ENCODE data around the gene ZNF784. TPM values are rescaled to one million over a fixed set of nuclear protein-coding genes. Genes with fewer than 3 reads are reported as not detected.

The ZNF784 gene
- total and polyA plus RNA-seq, 4 donors = 0.79 to 6.0 (median 3.8) TPM

DNA sequence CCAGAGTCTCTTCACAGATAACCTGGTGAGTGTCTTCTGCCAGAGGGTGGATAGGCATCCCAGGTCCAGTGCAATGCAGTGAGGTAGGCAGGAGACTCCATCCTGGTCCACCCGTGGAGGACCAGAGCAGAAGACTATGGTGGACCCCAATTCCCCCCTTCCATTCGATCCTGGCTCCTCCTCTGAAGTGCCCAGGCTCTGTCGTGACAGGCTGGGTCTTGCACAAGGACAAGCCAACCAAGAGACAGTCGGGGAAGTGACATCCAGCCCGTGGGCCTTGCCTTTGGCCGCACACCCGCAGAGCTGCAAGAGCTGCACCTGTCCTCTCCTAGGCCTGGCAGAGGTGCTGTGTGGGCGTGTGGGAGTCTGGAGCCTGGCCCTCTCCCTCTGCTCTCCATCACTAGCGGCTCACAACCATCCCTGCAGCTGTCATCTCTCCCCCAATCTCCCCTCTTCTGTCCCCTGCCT lies 3.1 kb downstream of the ZNF784 start:
- DNase-seq (ENCODE audit: low spot score) = no peak
- no peak overlapping the region for H3K27ac ChIP-seq (ENCODE audit: low read depth in 1 of 2, low read length in 2 of 2)
- H3K36me3 ChIP-seq (ENCODE audit: control insufficient read depth in 4 of 4, insufficient read depth in 3 of 4, low read depth in 1 of 4, low read length in 3 of 4) = peaks cover 0 to 10% (median 7%) of the 10 kb centered on the region in 4 donors
- H3K9me3 ChIP-seq (ENCODE audit: control insufficient read depth in 4 of 4, low read length in 3 of 4) = no peaks in the 10 kb centered on the region
- no peak overlapping the region for H3K9ac ChIP-seq (ENCODE audit: low read depth in 1 of 2, low read length in 2 of 2)
- H3K27me3 ChIP-seq (ENCODE audit: control insufficient read depth in 4 of 4, insufficient read depth in 4 of 4, low read length in 3 of 4) = no peaks in the 10 kb centered on the region
- peaks cover 0 to 12% (median 7%) of the 10 kb centered on the region in 4 donors for H3K4me1 ChIP-seq (ENCODE audit: control insufficient read depth in 4 of 4, insufficient read depth in 4 of 4, low read length in 3 of 4)
- no peak overlapping the region for H3K4me3 ChIP-seq (ENCODE audit: low read depth in 1 of 3, low read length in 3 of 3)
- TF ChIP-seq RAD21 (IDR thresholded peaks at IDR 0.05) (no peak), CTCF (IDR thresholded peaks at IDR 0.05; ENCODE audit: low read depth, low read length, missing input control) (no peak), FOXA2 (IDR thresholded peaks at IDR 0.05) (no peak), TAF1 (conservative IDR thresholded peaks at IDR 0.05) (no peak), EGR1 (IDR thresholded peaks at IDR 0.05; ENCODE audit: low read depth in 2 of 2) (no peak), HNF4G (IDR thresholded peaks at IDR 0.05) (no peak), YY1 (IDR thresholded peaks at IDR 0.05) (no peak), SP1 (IDR thresholded peaks at IDR 0.05) (no peak), HNF4A (conservative IDR thresholded peaks at IDR 0.05) (no peak), RXRA (IDR thresholded peaks at IDR 0.05) (no peak), MAX (IDR thresholded peaks at IDR 0.05) (no peak), JUND (IDR thresholded peaks at IDR 0.05) (no peak), FOXA1 (IDR thresholded peaks at IDR 0.05) (no peak), NR2F2 (IDR thresholded peaks at IDR 0.05) (no peak), GABPA (IDR thresholded peaks at IDR 0.05 in 1 of 2, conservative IDR thresholded peaks at IDR 0.05 in 1 of 2) (no peak), ZBTB33 (IDR thresholded peaks at IDR 0.05) (no peak), REST (IDR thresholded peaks at IDR 0.05) (no peak), ATF3 (IDR thresholded peaks at IDR 0.05) (no peak)
- WGBS = 87% methylated on average over 9 of the region's 9 CpGs
